Nephron (organoid): ENCODE measurements around the gene GFY.

ENCODE experiments used
- H3K27ac Mint-ChIP-seq, 3 experiments: 2 replicates each; pipeline ENCODE4 v1.8.0; 2020; ENCODE audit warnings: mixed read lengths in 3 of 3, mild to moderate bottlenecking in 2 of 3, moderate library complexity in 1 of 3
- H3K27me3 Mint-ChIP-seq: 2 replicates; pipeline ENCODE4 v1.8.0; 2021; ENCODE audit warnings: low read depth, mild to moderate bottlenecking, moderate library complexity, mixed read lengths
- H3K36me3 Mint-ChIP-seq: 2 replicates; pipeline ENCODE4 v1.8.0; 2020; ENCODE audit warnings: low read depth, mixed read lengths
- H3K4me1 Mint-ChIP-seq: 2 replicates; pipeline ENCODE4 v1.8.0; 2020; ENCODE audit warnings: mixed read lengths
- H3K4me3 Mint-ChIP-seq, 3 experiments: 2 replicates each; pipeline ENCODE4 v1.8.0; 2020; ENCODE audit warnings: mild to moderate bottlenecking in 3 of 3, mixed read lengths in 3 of 3, moderate library complexity in 2 of 3
- H3K9me3 Mint-ChIP-seq: 2 replicates; pipeline ENCODE4 v1.8.0; 2020; ENCODE audit warnings: mixed read lengths
- TF ChIP-seq, protein P1 (sequence below), 3 experiments: fragments of 200-600 bp; sonication (generic); IDR thresholded peaks; one replicate each; pipeline ENCODE4 v1.5.0; 2021; ENCODE audit warnings: antibody characterized with exemption in 3 of 3; ENCODE audit not compliant: unreplicated experiment in 3 of 3

The GFY gene

GRCh38 chr19:49437231-49437630, 12.0 kb downstream of the GFY start:
- Mint-ChIP-seq H3K27me3 (peaks cover 100% of the 10 kb centered on the region), H3K27ac (no peak overlapping the region), H3K4me1 (peaks cover 24% of the 10 kb centered on the region), H3K36me3 (peaks cover 4% of the 10 kb centered on the region), H3K9me3 (peaks cover 4% of the 10 kb centered on the region), H3K4me3 (no peak overlapping the region)
- TF ChIP-seq, protein P1, sequence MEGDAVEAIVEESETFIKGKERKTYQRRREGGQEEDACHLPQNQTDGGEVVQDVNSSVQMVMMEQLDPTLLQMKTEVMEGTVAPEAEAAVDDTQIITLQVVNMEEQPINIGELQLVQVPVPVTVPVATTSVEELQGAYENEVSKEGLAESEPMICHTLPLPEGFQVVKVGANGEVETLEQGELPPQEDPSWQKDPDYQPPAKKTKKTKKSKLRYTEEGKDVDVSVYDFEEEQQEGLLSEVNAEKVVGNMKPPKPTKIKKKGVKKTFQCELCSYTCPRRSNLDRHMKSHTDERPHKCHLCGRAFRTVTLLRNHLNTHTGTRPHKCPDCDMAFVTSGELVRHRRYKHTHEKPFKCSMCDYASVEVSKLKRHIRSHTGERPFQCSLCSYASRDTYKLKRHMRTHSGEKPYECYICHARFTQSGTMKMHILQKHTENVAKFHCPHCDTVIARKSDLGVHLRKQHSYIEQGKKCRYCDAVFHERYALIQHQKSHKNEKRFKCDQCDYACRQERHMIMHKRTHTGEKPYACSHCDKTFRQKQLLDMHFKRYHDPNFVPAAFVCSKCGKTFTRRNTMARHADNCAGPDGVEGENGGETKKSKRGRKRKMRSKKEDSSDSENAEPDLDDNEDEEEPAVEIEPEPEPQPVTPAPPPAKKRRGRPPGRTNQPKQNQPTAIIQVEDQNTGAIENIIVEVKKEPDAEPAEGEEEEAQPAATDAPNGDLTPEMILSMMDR (IDR thresholded peaks at IDR 0.05; ENCODE audit: unreplicated experiment in 3 of 3) = no peak

DNA sequence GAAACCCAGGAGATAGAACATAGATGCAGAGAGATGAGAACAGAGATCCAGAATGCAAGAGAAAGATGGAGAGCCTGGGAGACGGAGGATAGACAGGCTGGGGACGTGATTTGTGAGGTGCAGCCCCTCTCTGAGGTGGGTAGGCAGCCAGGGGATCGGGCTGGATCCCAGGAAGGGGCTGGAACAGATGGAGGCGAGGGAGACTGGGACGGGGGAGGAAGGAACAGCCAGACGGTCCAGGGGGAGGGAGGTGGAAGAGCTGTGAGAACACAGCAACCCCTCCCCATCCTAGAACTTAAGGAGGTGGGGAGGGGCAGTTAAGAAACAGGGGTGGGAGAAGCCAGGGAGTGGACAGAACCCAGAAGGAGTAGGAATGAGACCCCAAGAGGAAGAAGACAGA, 13.1 kb downstream of the GFY start:
- H3K27me3 Mint-ChIP-seq = peaks cover 100% of the 10 kb centered on the region
- H3K9me3 Mint-ChIP-seq = peaks cover 3% of the 10 kb centered on the region
- H3K27ac Mint-ChIP-seq = no peak overlapping the region
- peaks cover 27% of the 10 kb centered on the region for H3K4me1 Mint-ChIP-seq
- H3K36me3 Mint-ChIP-seq = peaks cover 3% of the 10 kb centered on the region
- TF ChIP-seq, protein P1 (IDR thresholded peaks at IDR 0.05; ENCODE audit: unreplicated experiment in 3 of 3) = no peak
- peak overlapping the region; percentile 0 to 48 (median 14) for H3K4me3 Mint-ChIP-seq

DNA sequence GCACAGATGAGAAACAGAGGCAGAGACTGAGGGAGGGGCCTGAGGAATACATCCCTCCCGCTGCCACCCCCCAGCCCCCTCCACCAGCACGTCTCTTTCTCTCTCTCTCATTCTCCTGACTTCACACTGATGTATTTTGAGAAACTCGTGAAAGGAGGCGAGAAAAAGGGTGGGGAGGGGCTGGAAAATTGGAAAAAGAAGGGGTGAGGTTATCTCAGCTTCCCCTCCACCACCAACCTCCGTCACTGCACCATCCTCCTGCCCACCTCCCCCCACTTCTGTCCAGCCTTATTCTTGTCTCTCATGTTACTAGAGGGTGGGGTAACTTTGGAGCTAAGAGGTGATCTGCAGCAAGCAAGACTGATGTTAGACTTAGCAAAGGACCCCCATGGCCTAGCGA, 14.6 kb downstream of the GFY start:
- Mint-ChIP-seq H3K4me3 (peak overlapping the region; percentile 31 to 43 (median 43)), H3K27me3 (peaks cover 89% of the 10 kb centered on the region), H3K36me3 (no peaks in the 10 kb centered on the region), H3K27ac (no peak overlapping the region), H3K4me1 (peaks cover 27% of the 10 kb centered on the region), H3K9me3 (no peaks in the 10 kb centered on the region)
- TF ChIP-seq, protein P1 (IDR thresholded peaks at IDR 0.05; ENCODE audit: unreplicated experiment in 3 of 3) = no peak

GRCh38 chr19:49440439-49441209, 15.4 kb downstream of the GFY start:
- TF ChIP-seq, protein P1 (IDR thresholded peaks at IDR 0.05; ENCODE audit: unreplicated experiment in 3 of 3) = no peak
- Mint-ChIP-seq H3K27ac (peak overlapping the region in 1 of 3 experiments; percentile 26), H3K4me1 (peaks cover 27% of the 10 kb centered on the region), H3K27me3 (peaks cover 85% of the 10 kb centered on the region), H3K4me3 (peak overlapping the region; percentile 77 to 83 (median 79)), H3K36me3 (no peaks in the 10 kb centered on the region), H3K9me3 (no peaks in the 10 kb centered on the region)

- Mint-ChIP-seq H3K36me3 (peaks cover under 1% of the 10 kb centered on the region), H3K27me3 (peaks cover 77% of the 10 kb centered on the region), H3K4me1 (peaks cover 27% of the 10 kb centered on the region), H3K27ac (peak within 1 kb of the TSS; percentile 44 to 88 (median 73)), H3K9me3 (no peaks in the 10 kb centered on the region), H3K4me3 (peak within 1 kb of the TSS; percentile 79 to 83 (median 82))
- TF ChIP-seq, protein P1 (IDR thresholded peaks at IDR 0.05; ENCODE audit: unreplicated experiment in 3 of 3) = no peak
Observed at GRCh38 chr19:49441210-49441959, 16.2 kb downstream of the GFY start, which contains the start of gene SLC17A7. TSS of gene SLC17A7 (minus strand) at chr19:49441527. CDS start at chr19:49441379, 148 bp downstream.
